ENCODE data around the gene CTSW. TPM values are rescaled to one million over a fixed set of nuclear protein-coding genes. Genes with fewer than 3 reads are reported as not detected.

CTSW gene
- total RNA-seq, 1 donor from 2014 or later = not detected

- FAIRE-seq = no peak
- no peak overlapping the region for H3K4me3 ChIP-seq (ENCODE audit: low read depth, low read length)
- DNase-seq (ENCODE audit: low read depth) = no peak
- peaks cover 10% of the 10 kb centered on the region for H3K36me3 ChIP-seq (ENCODE audit: control insufficient read depth, insufficient read depth, low read length)
- H3K27me3 ChIP-seq (ENCODE audit: control insufficient read depth, insufficient read depth, low read length) = no peaks in the 10 kb centered on the region
- TF ChIP-seq CTCF (IDR thresholded peaks at IDR 0.05; ENCODE audit: insufficient read depth, low read length, severe bottlenecking) = no peak
Observed at GRCh38 chr11:65921876-65922275, 42.2 kb downstream of the CTSW start.

- DNase-seq (ENCODE audit: low read depth) (no peak), FAIRE-seq (no peak)
- TF ChIP-seq CTCF (IDR thresholded peaks at IDR 0.05; ENCODE audit: insufficient read depth, low read length, severe bottlenecking) = no peak
- H3K27me3 ChIP-seq (ENCODE audit: control insufficient read depth, insufficient read depth, low read length) = no peaks in the 10 kb centered on the region
- peaks cover 8% of the 10 kb centered on the region for H3K36me3 ChIP-seq (ENCODE audit: control insufficient read depth, insufficient read depth, low read length)
- H3K4me3 ChIP-seq (ENCODE audit: low read depth, low read length) = no peak overlapping the region
Observed at GRCh38 chr11:65922565-65922964, 42.9 kb downstream of the CTSW start.

GRCh38 chr11:65925397-65925796, 45.8 kb downstream of the CTSW start:
- peaks cover 8% of the 10 kb centered on the region for H3K36me3 ChIP-seq (ENCODE audit: control insufficient read depth, insufficient read depth, low read length)
- TF ChIP-seq CTCF (IDR thresholded peaks at IDR 0.05; ENCODE audit: insufficient read depth, low read length, severe bottlenecking) = no peak
- FAIRE-seq = no peak
- no peak overlapping the region for H3K4me3 ChIP-seq (ENCODE audit: low read depth, low read length)
- no peaks in the 10 kb centered on the region for H3K27me3 ChIP-seq (ENCODE audit: control insufficient read depth, insufficient read depth, low read length)
- no peak for DNase-seq (ENCODE audit: low read depth)

- no peaks in the 10 kb centered on the region for H3K36me3 ChIP-seq (ENCODE audit: control insufficient read depth, insufficient read depth, low read length)
- no peak for TF ChIP-seq CTCF (IDR thresholded peaks at IDR 0.05; ENCODE audit: insufficient read depth, low read length, severe bottlenecking)
- no peaks in the 10 kb centered on the region for H3K27me3 ChIP-seq (ENCODE audit: control insufficient read depth, insufficient read depth, low read length)
- no peak for DNase-seq (ENCODE audit: low read depth)
- FAIRE-seq = no peak
- H3K4me3 ChIP-seq (ENCODE audit: low read depth, low read length) = no peak overlapping the region
Observed at GRCh38 chr11:65927904-65928397, 48.3 kb downstream of the CTSW start.

GRCh38 chr11:65928667-65929066, 49.0 kb downstream of the CTSW start:
- TF ChIP-seq CTCF (IDR thresholded peaks at IDR 0.05; ENCODE audit: insufficient read depth, low read length, severe bottlenecking) = no peak
- no peaks in the 10 kb centered on the region for H3K27me3 ChIP-seq (ENCODE audit: control insufficient read depth, insufficient read depth, low read length)
- DNase-seq (ENCODE audit: low read depth) (no peak), FAIRE-seq (no peak)
- H3K4me3 ChIP-seq (ENCODE audit: low read depth, low read length) = no peak overlapping the region
- no peaks in the 10 kb centered on the region for H3K36me3 ChIP-seq (ENCODE audit: control insufficient read depth, insufficient read depth, low read length)

Measured in bronchial epithelial cell (primary cell).